Measurements from ENCODE around the gene ERMARD. TPM values are rescaled to one million over a fixed set of nuclear protein-coding genes. Genes with fewer than 3 reads are reported as not detected.

ERMARD gene
- total and polyA plus RNA-seq, 2 donors (not counting 1 experiment from before 2014, with no cell fraction given): 22.0 to 32.5 TPM

DNA sequence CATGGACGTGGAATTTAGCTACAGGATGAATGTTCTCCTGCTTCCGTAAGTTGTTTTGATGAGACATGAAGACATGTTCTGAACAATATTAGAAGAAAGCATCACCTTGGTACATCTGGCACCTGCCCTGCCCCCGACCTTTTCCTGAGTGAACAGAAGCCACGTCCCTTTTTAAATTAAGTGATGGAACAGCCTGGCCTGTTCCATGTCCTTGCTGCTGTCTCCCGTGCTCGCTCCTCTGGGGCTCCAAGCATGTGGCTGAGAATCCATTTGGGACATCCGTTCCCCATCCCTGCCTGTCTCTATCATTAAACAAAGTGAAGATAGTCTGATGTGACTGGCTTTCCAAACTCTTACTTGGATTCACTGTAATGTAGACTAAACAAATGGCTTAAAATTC is 36.4 kb downstream of the ERMARD start:
- TF ChIP-seq EZH2 (IDR thresholded peaks at IDR 0.05; ENCODE audit: low read length, missing control alignments) (no peak), CTCF (conservative IDR thresholded peaks at IDR 0.05 in 1 of 2, IDR thresholded peaks at IDR 0.05 in 1 of 2; ENCODE audit: low read depth in 1 of 2, low read length in 2 of 2) (no peak)
- Histone ChIP-seq H3K36me3 (ENCODE audit: control insufficient read depth, insufficient read depth, low read length) (no peaks in the 10 kb centered on the region), H3K9ac (ENCODE audit: insufficient read depth, low read length) (no peak overlapping the region), H3K27ac (ENCODE audit: insufficient read depth, low read length) (no peak overlapping the region), H4K20me1 (ENCODE audit: control insufficient read depth, extremely low read depth, insufficient read depth, low read length) (no peaks in the 10 kb centered on the region), H2AFZ (ENCODE audit: low read length) (no peak overlapping the region), H3K27me3 (ENCODE audit: control insufficient read depth, insufficient read depth, low read length) (no peaks in the 10 kb centered on the region), H3K4me1 (ENCODE audit: control insufficient read depth, extremely low read depth, insufficient read depth, low read length) (no peaks in the 10 kb centered on the region), H3K4me3 (replicated peaks in 1 of 4; ENCODE audit: control extremely low read depth in 1 of 4, insufficient read depth in 1 of 4, low read depth in 3 of 4, low read length in 4 of 4) (no peak overlapping the region), H3K9me3 (ENCODE audit: control insufficient read depth, insufficient read depth, low read depth, low read length) (no peaks in the 10 kb centered on the region), H3K4me2 (ENCODE audit: extremely low read depth, insufficient read depth, low read length) (no peak overlapping the region), H3K79me2 (ENCODE audit: control insufficient read depth, insufficient read depth, low read length) (no peaks in the 10 kb centered on the region)
- no peak for DNase-seq (ENCODE audit: low read depth in 2 of 2)

DNA sequence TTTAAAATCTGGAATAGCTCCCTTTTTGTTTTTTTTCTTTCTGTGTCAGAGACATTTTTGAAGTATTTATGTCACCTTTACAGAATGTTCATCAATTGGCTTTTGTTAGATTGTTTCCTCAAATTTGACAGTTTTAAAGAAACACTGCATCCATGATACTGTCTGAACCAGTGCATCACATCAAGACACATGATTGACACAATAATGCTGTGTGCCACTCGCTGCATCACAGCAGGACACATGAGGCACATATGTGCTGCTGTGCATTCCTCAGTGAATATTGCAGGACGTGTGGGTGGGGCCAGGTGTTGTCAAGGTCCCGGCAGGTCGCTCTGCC is 37.4 kb downstream of the ERMARD start:
- no peak overlapping the region for H3K4me3 ChIP-seq (replicated peaks in 1 of 4; ENCODE audit: control extremely low read depth in 1 of 4, insufficient read depth in 1 of 4, low read depth in 3 of 4, low read length in 4 of 4)
- H3K27me3 ChIP-seq (ENCODE audit: control insufficient read depth, insufficient read depth, low read length): no peaks in the 10 kb centered on the region
- DNase-seq (ENCODE audit: low read depth in 2 of 2): no peak
- no peak overlapping the region for H3K4me2 ChIP-seq (ENCODE audit: extremely low read depth, insufficient read depth, low read length)
- TF ChIP-seq CTCF (conservative IDR thresholded peaks at IDR 0.05 in 1 of 2, IDR thresholded peaks at IDR 0.05 in 1 of 2; ENCODE audit: low read depth in 1 of 2, low read length in 2 of 2): no peak
- no peak for TF ChIP-seq EZH2 (IDR thresholded peaks at IDR 0.05; ENCODE audit: low read length, missing control alignments)
- no peaks in the 10 kb centered on the region for H3K36me3 ChIP-seq (ENCODE audit: control insufficient read depth, insufficient read depth, low read length)
- H3K9me3 ChIP-seq (ENCODE audit: control insufficient read depth, insufficient read depth, low read depth, low read length): no peaks in the 10 kb centered on the region
- H3K79me2 ChIP-seq (ENCODE audit: control insufficient read depth, insufficient read depth, low read length): no peaks in the 10 kb centered on the region
- no peak overlapping the region for H2AFZ ChIP-seq (ENCODE audit: low read length)
- no peaks in the 10 kb centered on the region for H4K20me1 ChIP-seq (ENCODE audit: control insufficient read depth, extremely low read depth, insufficient read depth, low read length)
- H3K9ac ChIP-seq (ENCODE audit: insufficient read depth, low read length): no peak overlapping the region
- no peaks in the 10 kb centered on the region for H3K4me1 ChIP-seq (ENCODE audit: control insufficient read depth, extremely low read depth, insufficient read depth, low read length)
- no peak overlapping the region for H3K27ac ChIP-seq (ENCODE audit: insufficient read depth, low read length)

DNA sequence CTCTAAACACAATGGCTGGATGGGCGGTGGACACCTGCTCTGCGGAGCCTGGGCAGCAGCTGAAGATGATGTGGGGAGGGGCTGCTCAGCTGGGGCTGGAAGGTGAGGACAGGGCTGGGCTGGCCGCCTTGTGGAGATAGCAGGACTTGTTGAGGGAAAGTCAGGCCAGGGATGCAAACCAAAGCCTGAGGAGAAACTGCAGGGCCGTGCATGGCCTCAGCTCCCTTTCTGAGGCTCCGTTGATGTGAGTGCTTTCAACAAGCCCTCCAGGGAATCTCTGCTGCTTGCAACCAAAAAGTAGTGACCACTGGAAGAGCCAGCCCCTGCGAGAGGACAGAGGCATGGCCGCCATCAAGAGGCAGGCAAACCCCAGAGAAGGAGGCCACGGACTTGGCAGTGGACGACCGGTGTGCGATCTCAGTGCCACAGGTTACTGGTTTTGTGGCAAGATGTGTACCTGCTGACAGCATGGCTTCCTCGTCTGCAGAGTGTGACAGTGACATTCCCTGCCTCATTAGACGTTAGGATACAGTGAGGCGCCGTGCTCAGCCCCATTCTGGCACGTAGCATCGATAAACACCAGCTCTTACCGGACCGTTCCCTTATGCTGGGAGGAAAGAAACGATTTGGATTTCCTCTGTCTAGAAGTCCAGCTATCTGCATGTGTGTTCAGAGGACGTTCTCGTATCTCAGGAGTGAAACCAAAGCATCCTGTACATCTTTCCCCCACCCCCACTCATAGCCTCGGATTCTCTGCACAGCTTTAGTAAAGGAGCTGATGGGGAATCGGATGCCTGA is 37.9 kb downstream of the ERMARD start:
- H2AFZ ChIP-seq (ENCODE audit: low read length): peak overlapping the region; percentile 70
- H3K4me1 ChIP-seq (ENCODE audit: control insufficient read depth, extremely low read depth, insufficient read depth, low read length): no peaks in the 10 kb centered on the region
- DNase-seq (ENCODE audit: low read depth in 2 of 2): no peak
- H3K4me2 ChIP-seq (ENCODE audit: extremely low read depth, insufficient read depth, low read length): peak overlapping the region; percentile 77
- H4K20me1 ChIP-seq (ENCODE audit: control insufficient read depth, extremely low read depth, insufficient read depth, low read length): no peaks in the 10 kb centered on the region
- TF ChIP-seq CTCF (conservative IDR thresholded peaks at IDR 0.05 in 1 of 2, IDR thresholded peaks at IDR 0.05 in 1 of 2; ENCODE audit: low read depth in 1 of 2, low read length in 2 of 2) (no peak), EZH2 (IDR thresholded peaks at IDR 0.05; ENCODE audit: low read length, missing control alignments) (no peak)
- H3K9me3 ChIP-seq (ENCODE audit: control insufficient read depth, insufficient read depth, low read depth, low read length): no peaks in the 10 kb centered on the region
- peak overlapping the region; percentile 68 for H3K27ac ChIP-seq (ENCODE audit: insufficient read depth, low read length)
- no peaks in the 10 kb centered on the region for H3K27me3 ChIP-seq (ENCODE audit: control insufficient read depth, insufficient read depth, low read length)
- H3K36me3 ChIP-seq (ENCODE audit: control insufficient read depth, insufficient read depth, low read length): no peaks in the 10 kb centered on the region
- H3K9ac ChIP-seq (ENCODE audit: insufficient read depth, low read length): peak overlapping the region; percentile 34
- H3K79me2 ChIP-seq (ENCODE audit: control insufficient read depth, insufficient read depth, low read length): no peaks in the 10 kb centered on the region
- peak overlapping the region; percentile 34 to 64 (median 54) for H3K4me3 ChIP-seq (replicated peaks in 1 of 4; ENCODE audit: control extremely low read depth in 1 of 4, insufficient read depth in 1 of 4, low read depth in 3 of 4, low read length in 4 of 4)
